ENCODE measurements around the gene FARP1.

DNA sequence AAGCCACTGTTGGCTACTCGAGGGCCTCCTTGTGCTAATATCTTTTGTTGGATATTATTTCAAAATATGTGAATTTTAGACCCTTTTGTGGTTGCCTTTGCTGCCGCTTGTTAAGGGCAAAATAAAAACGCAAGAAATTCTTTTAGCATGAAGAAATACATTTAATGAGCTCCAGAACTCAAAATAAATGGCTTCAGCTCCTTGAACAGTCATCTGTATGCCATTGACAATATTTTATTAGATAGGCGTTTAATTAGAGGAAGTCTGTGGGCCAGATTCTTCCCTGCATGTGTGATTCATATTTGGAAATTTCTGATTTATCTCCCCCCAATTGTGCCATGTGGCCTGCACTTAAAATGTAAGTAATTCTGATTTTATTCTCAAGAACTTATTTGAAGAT is 256.9 kb downstream of the FARP1 start:
- no peak for TF ChIP-seq TP53 (CRISPR knock-in tag; IDR thresholded peaks at IDR 0.05)
- no peak for TF ChIP-seq CTCF (IDR thresholded peaks at IDR 0.05)
- no peak for TF ChIP-seq ESRRA (IDR thresholded peaks at IDR 0.05; ENCODE audit: borderline replicate concordance, low read length)
- TF ChIP-seq RAD21 (conservative IDR thresholded peaks at IDR 0.05 in 1 of 2, IDR thresholded peaks at IDR 0.05 in 1 of 2) = no peak
- TF ChIP-seq RNF2 (IDR thresholded peaks at IDR 0.05; ENCODE audit: borderline replicate concordance, low read depth) = no peak
- TF ChIP-seq POLR2A (IDR thresholded peaks at IDR 0.05; ENCODE audit: low read length) = no peak
- TF ChIP-seq MYC (IDR thresholded peaks at IDR 0.05; ENCODE audit: borderline replicate concordance, low read length) = no peak
- no peak for TF ChIP-seq MAZ (IDR thresholded peaks at IDR 0.05; ENCODE audit: borderline replicate concordance, low read depth, low read length)
- TF ChIP-seq EHF (CRISPR knock-in tag; IDR thresholded peaks at IDR 0.05) = no peak
- TF ChIP-seq HOXA7 (CRISPR knock-in tag; IDR thresholded peaks at IDR 0.05) = no peak
- no peak for TF ChIP-seq RCOR1 (IDR thresholded peaks at IDR 0.05; ENCODE audit: low read depth, low read length)

All from A549 (cell line).